ENCODE measurements around the gene STX8. TPM values are rescaled to one million over a fixed set of nuclear protein-coding genes. Genes with fewer than 3 reads are reported as not detected.

Gene STX8
- total and polyA plus RNA-seq, 9 of the 15 experiments (the other 6 are each of a cell fraction or from before 2014, with no cell fraction given) = 14.6 to 42.5 (median 22.1) TPM

- TF ChIP-seq ETS1 (conservative IDR thresholded peaks at IDR 0.05; ENCODE audit: control insufficient read depth, low read depth, low read length) (no peak), SP1 (CRISPR knock-in tag; IDR thresholded peaks at IDR 0.05) (no peak), CBX3 (IDR thresholded peaks at IDR 0.05; ENCODE audit: borderline replicate concordance in 1 of 2, low read length in 2 of 2) (no peak)
These were observed 1.1 kb upstream of the STX8 start, which contains the start of gene CFAP52 (continued) for GRCh38 chr17:9576521-9577372.

- Histone ChIP-seq H3K36me3 (ENCODE audit: control insufficient read depth, insufficient read depth, low read length) (no peaks in the 10 kb centered on the region), H3K9ac (ENCODE audit: insufficient read depth in 1 of 2, low read depth in 2 of 2, low read length in 2 of 2) (no peak overlapping the region), H3K9me1 (ENCODE audit: control insufficient read depth, insufficient read depth, low read length) (no peaks in the 10 kb centered on the region), H3K79me2 (ENCODE audit: control insufficient read depth, insufficient read depth, low read length) (no peaks in the 10 kb centered on the region), H4K20me1 (replicated peaks; ENCODE audit: control insufficient read depth, insufficient read depth, low read length) (no peaks in the 10 kb centered on the region), H3K4me2 (ENCODE audit: insufficient read depth, low read length) (no peak overlapping the region), H3K27ac (ENCODE audit: extremely low read depth, low read depth, low read length) (no peak overlapping the region), H3K9me3 (replicated peaks; ENCODE audit: control insufficient read depth, insufficient read depth, low read depth, low read length) (no peaks in the 10 kb centered on the region), H3K4me1 (replicated peaks in 1 of 2; ENCODE audit: control insufficient read depth in 2 of 2, insufficient read depth in 2 of 2, low read length in 2 of 2) (peaks cover 0 to 5% of the 10 kb centered on the region in 2 experiments; a peak in 2 of 5 replicates), H2AFZ (ENCODE audit: low read depth, low read length) (no peak overlapping the region), H3K4me3 (no peak overlapping the region), H3K27me3 (ENCODE audit: control insufficient read depth in 2 of 2, insufficient read depth in 2 of 2, low read length in 2 of 2) (no peaks in the 10 kb centered on the region)
- ChIA-PET CTCF (ENCODE audit: low intra/inter-chr PET ratio) (no interaction called here), POLR2A (interaction anchor here (0.6 kb wide), 1 partner anchor 173 kb away, joined by 3 read pairs; no protein-coding TSS in a partner anchor)
- no TSS peak for BruUV-seq (replicated peaks)
- no peak for TF ChIP-seq SIX5 (IDR thresholded peaks at IDR 0.05; ENCODE audit: borderline replicate concordance in 1 of 2, insufficient read depth in 1 of 2, low read depth in 1 of 2, low read length in 2 of 2)
- TF ChIP-seq GABPA (tag; conservative IDR thresholded peaks at IDR 0.05; ENCODE audit: low read depth) = no peak
- TF ChIP-seq LCOR (CRISPR knock-in tag; IDR thresholded peaks at IDR 0.05) = no peak
- no peak for TF ChIP-seq MECOM (CRISPR knock-in tag; IDR thresholded peaks at IDR 0.05)
- no peak for TF ChIP-seq SMARCA4 (IDR thresholded peaks at IDR 0.05)
- TF ChIP-seq STAT5A (IDR thresholded peaks at IDR 0.05; ENCODE audit: borderline replicate concordance, low read length) = no peak
- WGBS (ENCODE audit: insufficient coverage, low coverage, missing lambda C conversion rate) = 80% methylated on average over 1 of the region's 10 CpGs
- intact Hi-C loops (cut with micrococcal nuclease) = no loop called here
- ATAC-seq = no peak
- no peak for FAIRE-seq
- no peak for DNase-seq (ENCODE audit: extremely low read depth in 1 of 4, low spot score in 3 of 4)
- in situ Hi-C loops (cut with MboI) = no loop called here
These were observed 4.4 kb downstream of the STX8 start for GRCh38 chr17:9571201-9571600.
